Esophagus squamous epithelium (tissue), 5 donors: ENCODE measurements around the gene PLK3. TPM values are rescaled to one million over a fixed set of nuclear protein-coding genes. Genes with fewer than 3 reads are reported as not detected.

Experiments used
- DNase-seq: peaks from one replicate; lab custom pipeline; 2025; lab: John Stamatoyannopoulos, UW
- H3K27ac ChIP-seq, 4 donors: fragments of 200-600 bp; sonication (generic); one replicate each; pipeline ENCODE4 v1.5.1; 2016 to 2019; ENCODE audit warnings: mild to moderate bottlenecking in 1 of 4
- H3K27me3 ChIP-seq, 4 donors: fragments of 200-600 bp; sonication (generic); 1 replicate in 3 of 4; 2 replicates in 1 of 4; pipeline versions ENCODE4 v1.5.1 to v1.6.0; 2017 to 2021; ENCODE audit warnings: antibody characterized with exemption in 1 of 4
- H3K36me3 ChIP-seq, 3 donors: fragments of 200-600 bp; sonication (generic); one replicate each; pipeline ENCODE4 v1.5.1; 2016 to 2019
- H3K4me1 ChIP-seq, 3 donors: fragments of 200-600 bp; sonication (generic); one replicate each; pipeline ENCODE4 v1.5.1; 2017 to 2019
- H3K4me3 ChIP-seq, 4 donors: fragments of 200-600 bp; sonication (generic); 1 replicate in 3 of 4; 2 replicates in 1 of 4; pipeline ENCODE4 v1.5.1; 2016 to 2019; ENCODE audit warnings: mild to moderate bottlenecking in 2 of 4, moderate library complexity in 1 of 4
- H3K9me3 ChIP-seq, 3 donors: fragments of 200-600 bp; sonication (generic); one replicate each; pipeline ENCODE4 v1.5.1; 2016 to 2019
- CTCF ChIP-seq, 6 experiments: fragments of 450-650 bp in 4 of 6; fragments of 200-600 bp in 2 of 6; sonication (generic) in 2 of 6; IDR thresholded peaks; one replicate each; pipeline ENCODE4 v1.5.1; 2016 to 2019; ENCODE audit warnings: antibody characterized with exemption in 6 of 6, mild to moderate bottlenecking in 4 of 6, moderate library complexity in 4 of 6
- POLR2A ChIP-seq, 4 donors: fragments of 450-650 bp; IDR thresholded peaks; one replicate each; pipeline ENCODE4 v1.6.1; 2017; ENCODE audit warnings: antibody characterized with exemption in 4 of 4, mild to moderate bottlenecking in 4 of 4, moderate library complexity in 3 of 4
- WGBS, 2 donors: methylation state at CpG; one replicate each; pipeline ENCODE4 v1.1.5; 2018; 5-methylcytosine and 5-hydroxymethylcytosine counted together
- intact Hi-C: fragments of 100-400 bp; cut with DNase I; formaldehyde crosslinking; loops from one replicate; pipeline ENCODE4 v1.15.0; 2022
- total RNA-seq, 4 donors: library from RNA; depleted of rRNA; stranded (reverse); fragments of >200 nt; gene quantifications; one replicate each; pipeline ENCODE4 v1.1.0, GENCODE V29; 2016
- donor health status: DM: yes; HTN: yes; CAD: no.

PLK3 gene
- total RNA-seq, 4 donors from 2014 or later = 10.3 to 36.2 (median 30.7) TPM

GRCh38 chr1:44817307-44817706 is 17.1 kb downstream of the PLK3 start:
- H3K27me3 ChIP-seq = no peaks in the 10 kb centered on the region
- H3K4me1 ChIP-seq = peaks cover 23 to 79% (median 34%) of the 10 kb centered on the region in 3 donors

GRCh38 chr1:44817771-44818495 is 17.8 kb downstream of the PLK3 start:
- no peak for DNase-seq
- Histone ChIP-seq H3K4me3 (no peak overlapping the region), H3K27ac (peak overlapping the region in 2 of 4 donors; percentile 34 to 87)

More at GRCh38 chr1:44817307-44817706, 17.1 kb downstream of the PLK3 start:
- no peak for DNase-seq
- TF ChIP-seq POLR2A (IDR thresholded peaks at IDR 0.05) = no peak
- H3K36me3 ChIP-seq = peaks cover 0 to 7% (median 0%) of the 10 kb centered on the region in 3 donors
- H3K4me3 ChIP-seq = no peak overlapping the region
- H3K27ac ChIP-seq = peak overlapping the region in 1 of 4 donors; percentile 34
- no peaks in the 10 kb centered on the region for H3K9me3 ChIP-seq
- intact Hi-C loops = no loop called here
- WGBS, 2 donors = 36 to 63% methylated on average over 2 of the region's 2 CpGs

GRCh38 chr1:44819196-44819607 is 19.0 kb downstream of the PLK3 start:
- Histone ChIP-seq H3K4me1 (peaks cover 15 to 61% (median 25%) of the 10 kb centered on the region in 3 donors), H3K27me3 (no peaks in the 10 kb centered on the region), H3K27ac (peak overlapping the region; percentile 77 to 97 (median 89)), H3K4me3 (peak overlapping the region; percentile 39 to 79 (median 52)), H3K36me3 (no peaks in the 10 kb centered on the region), H3K9me3 (no peaks in the 10 kb centered on the region)
- TF ChIP-seq CTCF (IDR thresholded peaks at IDR 0.05) (no peak), POLR2A (IDR thresholded peaks at IDR 0.05) (no peak)
- DNase-seq = no peak
- intact Hi-C loops = no loop called here
- WGBS, 2 donors = 3 to 5% methylated on average over 13 of the region's 13 CpGs

More at GRCh38 chr1:44817771-44818495, 17.8 kb downstream of the PLK3 start:
- 92 to 93% methylated on average over 7 to 11 of the region's 11 CpGs for WGBS, 2 donors
- Histone ChIP-seq H3K4me1 (peaks cover 21 to 74% (median 34%) of the 10 kb centered on the region in 3 donors), H3K9me3 (no peaks in the 10 kb centered on the region), H3K27me3 (no peaks in the 10 kb centered on the region), H3K36me3 (peaks cover 0 to 6% (median 0%) of the 10 kb centered on the region in 3 donors)
- intact Hi-C loops = no loop called here
- TF ChIP-seq POLR2A (IDR thresholded peaks at IDR 0.05) (no peak), CTCF (IDR thresholded peaks at IDR 0.05) (no peak)

GRCh38 chr1:44819608-44820327 is 19.6 kb downstream of the PLK3 start:
- 0% methylated on average over 27 of the region's 33 CpGs for WGBS, 2 donors
- DNase-seq = peak; percentile 35
- H3K4me3 ChIP-seq = peak overlapping the region; percentile 39 to 79 (median 52)
- peaks cover 15 to 56% (median 20%) of the 10 kb centered on the region in 3 donors for H3K4me1 ChIP-seq
- no peaks in the 10 kb centered on the region for H3K27me3 ChIP-seq
- no peaks in the 10 kb centered on the region for H3K36me3 ChIP-seq
- H3K9me3 ChIP-seq = no peaks in the 10 kb centered on the region
- TF ChIP-seq POLR2A (IDR thresholded peaks at IDR 0.05) = peak in 2 of 4 donors; percentile 89
- peak in 1 of 6 experiments; percentile 35 for TF ChIP-seq CTCF (IDR thresholded peaks at IDR 0.05)
- intact Hi-C loops = no loop called here
- H3K27ac ChIP-seq = peak overlapping the region; percentile 77 to 97 (median 89)

GRCh38 chr1:44820328-44821239 is 20.4 kb downstream of the PLK3 start:
- Histone ChIP-seq H3K4me3 (peak overlapping the region; percentile 39 to 79 (median 52)), H3K27me3 (no peaks in the 10 kb centered on the region), H3K27ac (peak overlapping the region; percentile 77 to 97 (median 89)), H3K4me1 (peaks cover 14 to 48% (median 14%) of the 10 kb centered on the region in 3 donors), H3K36me3 (no peaks in the 10 kb centered on the region), H3K9me3 (no peaks in the 10 kb centered on the region)
- WGBS, 2 donors = 35 to 40% methylated on average over 12 of the region's 25 CpGs
- DNase-seq = no peak
- TF ChIP-seq POLR2A (IDR thresholded peaks at IDR 0.05) (no peak), CTCF (IDR thresholded peaks at IDR 0.05) (no peak)
- intact Hi-C loops = no loop called here
